Kidney (tissue), 14 donors: ENCODE results near the gene SAMD7. TPM values are rescaled to one million over a fixed set of nuclear protein-coding genes. Genes with fewer than 3 reads are reported as not detected.

Source experiments
- DNase-seq, 5 donors: peaks; one replicate each; pipeline ENCODE4 v3.0.0-alpha.2; 2013 to 2020
- FAIRE-seq: peaks from 2 replicates; lab custom pipeline; 2012; peaks lifted over from hg19 to GRCh38; lab: Jason Lieb, UNC
- H3K27ac ChIP-seq, 2 donors: one replicate each; pipeline ENCODE4 v1.7.0; 2013; ENCODE audit warnings: low read depth in 2 of 2, low read length in 2 of 2, inconsistent platforms in 1 of 2
- H3K27me3 ChIP-seq: one replicate; pipeline ENCODE4 v1.7.1; 2013; ENCODE audit warnings: low read length, inconsistent platforms; ENCODE audit not compliant: control insufficient read depth, insufficient read depth
- H3K36me3 ChIP-seq, 3 donors: one replicate each; pipeline versions ENCODE4 v1.7.0 to v1.7.1; 2013; ENCODE audit warnings: low read length in 3 of 3, control low read depth in 1 of 3, inconsistent platforms in 1 of 3; ENCODE audit not compliant: insufficient read depth in 3 of 3, control insufficient read depth in 2 of 3
- H3K4me1 ChIP-seq, 3 donors: one replicate each; pipeline versions ENCODE4 v1.7.0 to v1.7.1; 2013; ENCODE audit warnings: low read length in 3 of 3, inconsistent platforms in 1 of 3, low read depth in 1 of 3; ENCODE audit not compliant: control insufficient read depth in 2 of 3, insufficient read depth in 2 of 3
- H3K4me3 ChIP-seq, 3 donors: one replicate each; pipeline versions ENCODE4 v1.7.0 to v1.8.1; 2013; ENCODE audit warnings: low read length in 3 of 3, control low read depth in 1 of 3, inconsistent platforms in 1 of 3
- H3K9ac ChIP-seq, 3 donors: one replicate each; pipeline versions ENCODE4 v1.7.0 to v1.7.1; 2013; ENCODE audit warnings: low read length in 3 of 3, control low read depth in 1 of 3, inconsistent platforms in 1 of 3
- H3K9me3 ChIP-seq, 3 donors: one replicate each; pipeline versions ENCODE4 v1.7.0 to v1.7.1; 2013; ENCODE audit warnings: low read length in 3 of 3, control low read depth in 1 of 3, inconsistent platforms in 1 of 3; ENCODE audit not compliant: control insufficient read depth in 2 of 3, insufficient read depth in 1 of 3
- intact Hi-C: fragments of 100-400 bp; cut with DNase I; formaldehyde crosslinking; loops from one replicate; pipeline ENCODE4 v1.11.1; 2022
- polyA plus RNA-seq: library from polyadenylated mRNA; stranded (reverse); fragments of 350-450 nt; fragmentation: Illumina TruSeq; extraction: RNeasy Lipid Tissue Mini Kit (QIAGEN cat#74804); gene quantifications from one replicate; pipeline ENCODE4 v1.2.3, GENCODE V29; 2014; ENCODE audit warnings: low read depth, low replicate concordance; ENCODE audit not compliant: insufficient read depth
- total RNA-seq: library from RNA; stranded (reverse); fragmentation: NEBNext Ultra II Directional; extraction: Animal tissue kit (Norgen Biotek cat#: 25700); gene quantifications from one replicate; pipeline ENCODE4 v1.2.1, GENCODE V29; 2021
- TF ChIP-seq, protein P1 (sequence below): IDR thresholded peaks from 3 replicates; pipeline ENCODE4 v1.5.1; 2012; ENCODE audit warnings: mild to moderate bottlenecking, moderate library complexity, borderline replicate concordance; ENCODE audit not compliant: insufficient read depth; ENCODE audit errors: extremely low read depth
- donor health status: control.
- donor health status: control.
- donor health status: control.
- donor health status: control.
- donor health status: control.
- donor health status: DM: yes; HTN: yes; CAD: no.
- donor health status: Normal renal cell carcinoma (clear cell type).

The SAMD7 gene
- total and polyA plus RNA-seq, 2 donors from 2014 or later = not detected

DNA sequence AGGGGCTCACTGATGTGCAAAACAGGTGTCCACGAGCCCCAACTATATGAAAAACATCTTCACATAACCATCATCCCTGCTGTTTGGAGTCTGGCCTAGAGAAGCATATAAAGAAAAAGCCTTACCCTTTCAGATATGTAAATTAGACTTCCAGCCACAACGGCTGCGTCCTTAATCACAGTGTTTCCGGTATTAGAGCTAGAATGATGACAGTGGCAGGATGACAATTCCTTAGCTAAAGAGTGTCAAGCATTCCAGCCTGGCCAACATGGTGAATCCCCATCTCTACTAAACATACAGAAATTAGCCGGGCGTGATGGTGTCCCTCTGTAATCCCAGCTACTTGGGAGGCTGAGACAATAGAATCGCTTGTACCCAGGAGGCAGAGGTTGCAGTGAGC is 19.5 kb upstream of the SAMD7 start:
- Histone ChIP-seq H3K9me3 (no peaks in the 10 kb centered on the region), H3K4me3 (no peak overlapping the region), H3K27ac (no peak overlapping the region), H3K27me3 (no peaks in the 10 kb centered on the region), H3K4me1 (no peaks in the 10 kb centered on the region), H3K36me3 (no peaks in the 10 kb centered on the region), H3K9ac (no peak overlapping the region)
- FAIRE-seq (no peak), DNase-seq (no peak)
- TF ChIP-seq, protein P1, sequence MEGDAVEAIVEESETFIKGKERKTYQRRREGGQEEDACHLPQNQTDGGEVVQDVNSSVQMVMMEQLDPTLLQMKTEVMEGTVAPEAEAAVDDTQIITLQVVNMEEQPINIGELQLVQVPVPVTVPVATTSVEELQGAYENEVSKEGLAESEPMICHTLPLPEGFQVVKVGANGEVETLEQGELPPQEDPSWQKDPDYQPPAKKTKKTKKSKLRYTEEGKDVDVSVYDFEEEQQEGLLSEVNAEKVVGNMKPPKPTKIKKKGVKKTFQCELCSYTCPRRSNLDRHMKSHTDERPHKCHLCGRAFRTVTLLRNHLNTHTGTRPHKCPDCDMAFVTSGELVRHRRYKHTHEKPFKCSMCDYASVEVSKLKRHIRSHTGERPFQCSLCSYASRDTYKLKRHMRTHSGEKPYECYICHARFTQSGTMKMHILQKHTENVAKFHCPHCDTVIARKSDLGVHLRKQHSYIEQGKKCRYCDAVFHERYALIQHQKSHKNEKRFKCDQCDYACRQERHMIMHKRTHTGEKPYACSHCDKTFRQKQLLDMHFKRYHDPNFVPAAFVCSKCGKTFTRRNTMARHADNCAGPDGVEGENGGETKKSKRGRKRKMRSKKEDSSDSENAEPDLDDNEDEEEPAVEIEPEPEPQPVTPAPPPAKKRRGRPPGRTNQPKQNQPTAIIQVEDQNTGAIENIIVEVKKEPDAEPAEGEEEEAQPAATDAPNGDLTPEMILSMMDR = no peak
- intact Hi-C loops = no loop called here

DNA sequence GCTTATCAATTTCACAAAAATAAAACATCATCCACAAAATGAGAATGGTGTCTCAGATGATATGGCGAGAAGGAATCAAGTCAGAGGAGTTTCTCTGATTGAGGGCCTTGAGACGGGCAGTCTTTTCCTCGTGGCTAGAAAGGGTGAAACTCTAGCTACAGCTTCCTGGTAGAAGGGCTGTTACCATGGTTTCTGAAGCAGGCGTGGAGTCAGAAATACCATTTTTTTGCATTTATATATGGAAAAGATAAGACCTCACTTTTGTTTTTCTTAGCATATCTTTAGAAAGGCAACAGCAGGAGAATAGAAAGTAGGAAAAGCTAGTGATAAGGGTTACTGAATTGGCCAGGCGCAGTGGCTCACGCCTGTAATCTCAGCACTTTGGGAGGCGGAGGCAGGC is 17.3 kb upstream of the SAMD7 start:
- Histone ChIP-seq H3K4me3 (no peak overlapping the region), H3K9ac (no peak overlapping the region), H3K36me3 (no peaks in the 10 kb centered on the region), H3K4me1 (no peaks in the 10 kb centered on the region), H3K27me3 (no peaks in the 10 kb centered on the region), H3K9me3 (no peaks in the 10 kb centered on the region), H3K27ac (no peak overlapping the region)
- TF ChIP-seq, protein P1 = no peak
- DNase-seq = peak in 1 of 5 donors; percentile 6
- intact Hi-C loops = no loop called here
- no peak for FAIRE-seq

DNA sequence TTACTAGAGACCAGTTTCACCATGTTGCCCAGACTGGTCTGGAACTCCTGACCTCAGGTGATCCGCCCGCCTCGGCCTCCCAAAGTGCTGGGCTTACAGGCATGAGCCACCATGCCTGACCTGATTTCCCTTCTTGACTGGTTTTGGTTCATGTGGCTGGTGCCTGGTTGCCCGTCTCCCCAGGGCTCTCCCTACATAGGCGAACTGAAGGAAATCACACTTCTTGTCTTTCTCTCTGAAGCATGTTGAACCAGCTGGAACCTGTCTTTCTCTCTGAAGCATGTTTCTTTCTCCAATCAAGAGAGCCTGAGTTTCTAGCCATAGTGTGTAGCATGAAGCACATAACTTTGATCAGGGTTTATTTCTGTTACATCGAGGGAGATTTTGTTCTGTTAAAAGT is 16.3 kb upstream of the SAMD7 start:
- intact Hi-C loops = no loop called here
- no peaks in the 10 kb centered on the region for H3K4me1 ChIP-seq
- H3K27me3 ChIP-seq = no peaks in the 10 kb centered on the region
- H3K27ac ChIP-seq = no peak overlapping the region
- no peak overlapping the region for H3K4me3 ChIP-seq
- TF ChIP-seq, protein P1 = no peak
- DNase-seq (peak in 1 of 5 donors; percentile 27), FAIRE-seq (no peak)
- H3K9ac ChIP-seq = no peak overlapping the region
- H3K36me3 ChIP-seq = no peaks in the 10 kb centered on the region
- H3K9me3 ChIP-seq = no peaks in the 10 kb centered on the region

DNA sequence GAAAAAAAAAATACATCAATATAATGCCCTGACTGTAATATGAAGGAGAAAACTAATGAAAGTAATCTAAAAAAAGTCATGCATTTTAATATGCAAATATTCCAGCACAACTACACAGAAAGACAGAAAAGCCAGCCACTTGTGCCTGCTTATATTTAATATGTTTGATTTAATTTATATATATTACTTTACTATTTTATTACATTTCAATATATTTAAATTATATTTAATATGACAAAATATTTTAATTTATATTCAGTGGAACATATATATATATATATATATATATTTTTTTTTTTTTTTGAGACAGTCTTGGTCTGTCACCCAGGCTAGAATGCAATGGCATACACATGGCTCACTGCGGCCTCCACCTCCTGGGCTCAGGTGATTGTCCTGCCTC is 14.1 kb upstream of the SAMD7 start:
- Histone ChIP-seq H3K27me3 (no peaks in the 10 kb centered on the region), H3K9ac (no peak overlapping the region), H3K9me3 (peaks cover 0 to 4% (median 3%) of the 10 kb centered on the region in 3 donors), H3K4me1 (no peaks in the 10 kb centered on the region), H3K4me3 (no peak overlapping the region), H3K27ac (no peak overlapping the region), H3K36me3 (no peaks in the 10 kb centered on the region)
- TF ChIP-seq, protein P1 = no peak
- intact Hi-C loops = no loop called here
- FAIRE-seq = no peak
- DNase-seq = no peak
